Measurements from ENCODE around the gene MIER2.

The MIER2 gene

DNA sequence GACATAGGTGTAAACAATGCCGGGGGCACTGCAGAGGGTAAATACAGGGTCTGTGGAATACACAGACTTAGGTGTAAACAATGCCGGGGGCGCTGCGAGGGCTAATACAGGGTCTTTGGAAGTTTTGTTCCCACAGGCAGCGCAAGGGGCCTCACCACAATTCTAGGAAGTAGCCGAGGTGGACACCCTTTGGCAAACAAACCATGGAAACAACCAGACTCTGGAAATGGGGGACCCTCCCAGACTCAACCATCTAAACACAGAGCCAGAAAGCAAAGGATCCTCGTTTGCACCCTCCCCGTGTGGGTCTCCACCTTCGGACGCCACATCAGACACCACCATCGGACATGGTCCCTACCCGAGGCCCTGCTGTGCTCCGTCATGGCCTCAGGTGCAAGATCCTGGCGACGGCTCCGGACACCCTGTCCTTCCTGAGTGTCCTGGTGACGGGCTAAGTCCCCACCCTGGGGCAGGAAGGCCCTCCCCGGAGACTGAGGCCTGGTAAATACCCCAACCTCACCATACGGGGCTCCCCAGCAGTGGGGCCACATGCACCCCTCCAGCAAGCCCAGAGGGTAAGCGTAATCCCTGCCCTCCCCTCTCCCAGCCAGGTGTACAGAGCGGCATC is 36.7 kb downstream of the MIER2 start:
- no peaks in the 10 kb centered on the region for H3K36me3 ChIP-seq (ENCODE audit: insufficient read depth)
- H3K27ac ChIP-seq: no peak overlapping the region
- H3K27me3 ChIP-seq (ENCODE audit: insufficient read depth, low read depth): no peaks in the 10 kb centered on the region
- H3K79me2 ChIP-seq (ENCODE audit: insufficient read depth, low read depth): no peaks in the 10 kb centered on the region
- H4K20me1 ChIP-seq (ENCODE audit: insufficient read depth): no peaks in the 10 kb centered on the region
- no peak overlapping the region for H3K9ac ChIP-seq
- H2AFZ ChIP-seq (ENCODE audit: low read depth): no peak overlapping the region
- H3K4me3 ChIP-seq (IDR thresholded peaks at IDR 0.05; ENCODE audit: insufficient read depth, low read depth, low read length): no peak overlapping the region
- H3K4me2 ChIP-seq: no peak overlapping the region
- H3K4me1 ChIP-seq (ENCODE audit: low read depth, poor library complexity, severe bottlenecking): no peaks in the 10 kb centered on the region
- TF ChIP-seq, protein P1, sequence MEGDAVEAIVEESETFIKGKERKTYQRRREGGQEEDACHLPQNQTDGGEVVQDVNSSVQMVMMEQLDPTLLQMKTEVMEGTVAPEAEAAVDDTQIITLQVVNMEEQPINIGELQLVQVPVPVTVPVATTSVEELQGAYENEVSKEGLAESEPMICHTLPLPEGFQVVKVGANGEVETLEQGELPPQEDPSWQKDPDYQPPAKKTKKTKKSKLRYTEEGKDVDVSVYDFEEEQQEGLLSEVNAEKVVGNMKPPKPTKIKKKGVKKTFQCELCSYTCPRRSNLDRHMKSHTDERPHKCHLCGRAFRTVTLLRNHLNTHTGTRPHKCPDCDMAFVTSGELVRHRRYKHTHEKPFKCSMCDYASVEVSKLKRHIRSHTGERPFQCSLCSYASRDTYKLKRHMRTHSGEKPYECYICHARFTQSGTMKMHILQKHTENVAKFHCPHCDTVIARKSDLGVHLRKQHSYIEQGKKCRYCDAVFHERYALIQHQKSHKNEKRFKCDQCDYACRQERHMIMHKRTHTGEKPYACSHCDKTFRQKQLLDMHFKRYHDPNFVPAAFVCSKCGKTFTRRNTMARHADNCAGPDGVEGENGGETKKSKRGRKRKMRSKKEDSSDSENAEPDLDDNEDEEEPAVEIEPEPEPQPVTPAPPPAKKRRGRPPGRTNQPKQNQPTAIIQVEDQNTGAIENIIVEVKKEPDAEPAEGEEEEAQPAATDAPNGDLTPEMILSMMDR (conservative IDR thresholded peaks at IDR 0.05; ENCODE audit: low read depth, low read length): no peak

DNA sequence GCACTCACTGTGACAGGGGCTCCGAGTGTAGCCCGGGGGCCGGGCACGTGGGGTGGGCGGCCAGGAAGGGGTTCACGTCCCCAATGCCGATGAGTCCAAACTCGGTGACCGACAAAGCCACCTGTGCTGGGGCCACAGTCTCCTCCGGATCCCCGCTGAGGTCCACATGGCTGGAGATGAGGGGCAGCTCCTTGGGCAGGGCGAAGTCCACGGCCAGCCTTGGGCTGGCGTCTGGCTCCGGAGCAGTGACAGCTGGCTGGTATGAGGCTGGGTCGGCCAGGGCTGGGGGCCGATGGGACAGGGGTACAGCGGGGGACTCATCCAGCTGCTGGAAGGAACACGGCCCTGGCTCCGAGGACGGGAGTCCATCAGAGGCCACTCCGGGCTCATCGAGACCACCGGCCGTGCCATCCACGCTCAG is 37.5 kb downstream of the MIER2 start:
- H3K36me3 ChIP-seq (ENCODE audit: insufficient read depth): no peaks in the 10 kb centered on the region
- TF ChIP-seq, protein P1 (conservative IDR thresholded peaks at IDR 0.05; ENCODE audit: low read depth, low read length): no peak
- no peak overlapping the region for H3K4me2 ChIP-seq
- H3K79me2 ChIP-seq (ENCODE audit: insufficient read depth, low read depth): no peaks in the 10 kb centered on the region
- H3K4me1 ChIP-seq (ENCODE audit: low read depth, poor library complexity, severe bottlenecking): no peaks in the 10 kb centered on the region
- H2AFZ ChIP-seq (ENCODE audit: low read depth): no peak overlapping the region
- H3K9ac ChIP-seq: no peak overlapping the region
- no peaks in the 10 kb centered on the region for H4K20me1 ChIP-seq (ENCODE audit: insufficient read depth)
- H3K27ac ChIP-seq: no peak overlapping the region
- H3K27me3 ChIP-seq (ENCODE audit: insufficient read depth, low read depth): no peaks in the 10 kb centered on the region
- no peak overlapping the region for H3K4me3 ChIP-seq (IDR thresholded peaks at IDR 0.05; ENCODE audit: insufficient read depth, low read depth, low read length)

DNA sequence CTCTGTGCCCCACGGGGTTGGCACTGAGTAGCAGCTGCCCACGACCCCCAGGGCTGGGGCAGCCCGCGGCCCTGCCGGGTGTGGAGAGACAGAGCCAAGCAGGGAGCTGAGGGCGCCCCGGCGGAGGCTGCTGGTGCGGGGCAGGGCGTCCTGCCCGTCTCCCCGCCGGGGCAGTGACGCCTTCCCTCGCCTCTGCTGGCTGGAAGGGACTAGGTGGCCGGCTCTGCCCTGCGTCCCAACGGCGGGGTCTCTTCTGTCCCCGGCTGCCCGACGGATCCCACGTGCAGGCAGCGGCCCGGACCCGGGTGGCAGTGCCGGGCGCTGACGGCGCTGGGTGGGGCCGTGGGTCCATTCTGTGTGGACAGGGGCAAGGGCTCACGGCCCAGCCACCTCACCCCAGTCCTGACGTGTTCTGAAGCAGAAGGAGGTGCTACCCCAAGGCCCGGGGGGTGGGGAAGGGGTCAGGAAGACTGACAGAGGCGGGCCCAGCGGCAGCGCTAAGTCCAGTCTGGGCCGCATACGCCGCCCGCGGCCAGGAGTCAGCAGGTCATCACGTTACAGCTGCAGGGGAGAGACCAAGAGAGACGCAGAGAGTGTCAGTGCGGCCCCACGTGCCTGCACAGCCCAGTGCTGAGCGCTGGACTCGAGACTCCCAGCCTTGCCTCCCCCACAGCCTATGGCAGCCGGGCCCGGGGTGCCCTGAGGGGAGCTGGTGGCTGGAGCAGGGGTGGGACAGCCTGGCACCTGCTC is 38.3 kb downstream of the MIER2 start:
- TF ChIP-seq, protein P1 (conservative IDR thresholded peaks at IDR 0.05; ENCODE audit: low read depth, low read length): no peak
- Histone ChIP-seq H3K4me3 (IDR thresholded peaks at IDR 0.05; ENCODE audit: insufficient read depth, low read depth, low read length) (no peak overlapping the region), H3K79me2 (ENCODE audit: insufficient read depth, low read depth) (no peaks in the 10 kb centered on the region), H3K27ac (no peak overlapping the region), H3K4me1 (ENCODE audit: low read depth, poor library complexity, severe bottlenecking) (no peaks in the 10 kb centered on the region), H3K36me3 (ENCODE audit: insufficient read depth) (no peaks in the 10 kb centered on the region), H3K4me2 (no peak overlapping the region), H2AFZ (ENCODE audit: low read depth) (no peak overlapping the region), H3K27me3 (ENCODE audit: insufficient read depth, low read depth) (no peaks in the 10 kb centered on the region), H3K9ac (no peak overlapping the region), H4K20me1 (ENCODE audit: insufficient read depth) (no peaks in the 10 kb centered on the region)

DNA sequence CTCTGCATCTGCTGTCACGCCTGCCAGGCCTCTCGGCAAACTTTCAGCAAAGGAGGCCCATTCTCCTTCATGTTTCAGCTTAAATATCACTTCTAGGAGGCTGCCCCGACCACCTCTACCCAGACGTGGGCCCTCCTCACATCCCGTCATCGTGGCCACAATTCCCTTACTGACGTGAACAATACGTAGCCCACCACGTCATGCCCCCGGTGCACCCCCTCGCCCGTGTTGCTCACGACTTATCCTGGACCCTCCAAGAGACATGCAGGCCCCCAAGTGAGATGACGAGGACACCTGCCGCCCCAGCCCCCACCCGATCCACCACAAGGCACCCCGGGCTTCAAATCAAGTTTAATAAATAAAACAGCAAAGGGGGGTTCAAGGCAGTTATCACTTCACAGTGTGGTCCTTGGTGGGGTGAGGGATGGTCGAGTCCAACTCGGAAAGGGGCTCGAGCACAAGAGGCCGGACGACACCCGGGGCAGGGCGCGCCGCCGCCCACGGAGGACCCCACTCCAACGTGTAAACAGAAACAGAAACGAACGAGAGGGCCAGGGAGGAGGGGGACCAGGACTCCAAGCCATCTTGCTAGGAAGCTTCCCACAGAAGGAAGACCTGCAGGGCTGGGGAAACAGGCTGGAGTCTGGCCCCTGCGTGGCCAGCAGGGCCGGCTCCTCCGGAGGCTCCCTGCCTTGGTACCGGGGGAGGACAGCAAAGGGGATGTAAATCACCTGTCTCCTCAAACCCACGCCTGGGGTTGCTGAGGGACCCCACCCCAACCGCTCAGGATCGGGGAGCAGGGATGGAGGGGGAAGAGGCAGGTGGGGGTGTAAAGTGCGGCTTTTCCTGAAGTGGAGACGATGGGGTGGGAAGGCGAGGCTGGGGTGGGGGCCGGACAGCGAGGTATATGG is 39.1 kb downstream of the MIER2 start:
- Histone ChIP-seq H3K9ac (no peak overlapping the region), H2AFZ (ENCODE audit: low read depth) (no peak overlapping the region), H3K4me1 (ENCODE audit: low read depth, poor library complexity, severe bottlenecking) (no peaks in the 10 kb centered on the region), H3K27ac (no peak overlapping the region), H3K4me2 (no peak overlapping the region), H3K36me3 (ENCODE audit: insufficient read depth) (no peaks in the 10 kb centered on the region), H4K20me1 (ENCODE audit: insufficient read depth) (no peaks in the 10 kb centered on the region), H3K79me2 (ENCODE audit: insufficient read depth, low read depth) (no peaks in the 10 kb centered on the region), H3K27me3 (ENCODE audit: insufficient read depth, low read depth) (no peaks in the 10 kb centered on the region), H3K4me3 (IDR thresholded peaks at IDR 0.05; ENCODE audit: insufficient read depth, low read depth, low read length) (no peak overlapping the region)
- TF ChIP-seq, protein P1 (conservative IDR thresholded peaks at IDR 0.05; ENCODE audit: low read depth, low read length): no peak
